Measurements from ENCODE around the gene MFAP2. TPM values are rescaled to one million over a fixed set of nuclear protein-coding genes. Genes with fewer than 3 reads are reported as not detected.
A peak's percentile ranks its signal among the peaks of the same experiment; 100 is the strongest.

MFAP2 gene
- total RNA-seq, 4 donors from 2014 or later = 1.1 to 5.6 (median 3.5) TPM; not detected in 1

- 0 to 3% methylated on average over 2 to 16 of the region's 94 CpGs for WGBS, 2 donors (ENCODE audit: low coverage in 1 of 2)
- Histone ChIP-seq H3K27me3 (no peaks in the 10 kb centered on the region), H3K4me1 (peaks cover 13 to 26% (median 23%) of the 10 kb centered on the region in 4 donors), H3K9me3 (no peaks in the 10 kb centered on the region), H3K27ac (peak within 1 kb of the TSS; percentile 49 to 78 (median 66)), H3K4me3 (peak within 1 kb of the TSS; percentile 78 to 94 (median 88)), H3K36me3 (no peaks in the 10 kb centered on the region)
- peak in 2 of 3 donors; percentile 46 to 61 for TF ChIP-seq POLR2AphosphoS5 (IDR thresholded peaks at IDR 0.05)
- no peak for TF ChIP-seq EP300 (IDR thresholded peaks at IDR 0.05; ENCODE audit: low read depth)
- in situ Hi-C loops (cut with MboI; ENCODE audit: low pct_ligation_motif_present in 1 of 4, low pct_unique_long_range_greater_than_20kb in 1 of 4, low sequenced_read_pairs in 3 of 4) (no loop called here), intact Hi-C loops (cut with DNase I; ENCODE audit: low total_unique reads) (no loop called here)
- DNase-seq = peak; percentile 87
Observed at GRCh38 chr1:17011439-17012307, 31.3 kb upstream of the MFAP2 start, which contains the start of gene ATP13A2. Gene ATP13A2, minus strand, starts transcription at chr1:17011928. Its CDS starts 190 bp downstream, at chr1:17011738.

GRCh38 chr1:17011092-17011438 lies 30.6 kb upstream of the MFAP2 start:
- in situ Hi-C loops (cut with MboI; ENCODE audit: low pct_ligation_motif_present in 1 of 4, low pct_unique_long_range_greater_than_20kb in 1 of 4, low sequenced_read_pairs in 3 of 4) = no loop called here
- 0% methylated on average over 7 of the region's 15 CpGs; no CpG with 5 or more reads in 1 of the 2 donors for WGBS, 2 donors (ENCODE audit: low coverage in 1 of 2)
- DNase-seq = no peak

GRCh38 chr1:17009706-17010105 lies 29.3 kb upstream of the MFAP2 start:
- in situ Hi-C loops (cut with MboI; ENCODE audit: low pct_ligation_motif_present in 1 of 4, low pct_unique_long_range_greater_than_20kb in 1 of 4, low sequenced_read_pairs in 3 of 4) (no loop called here), intact Hi-C loops (cut with DNase I; ENCODE audit: low total_unique reads) (no loop called here)
- Histone ChIP-seq H3K4me3 (no peak overlapping the region), H3K27me3 (no peaks in the 10 kb centered on the region), H3K36me3 (no peaks in the 10 kb centered on the region), H3K4me1 (peaks cover 13 to 26% (median 23%) of the 10 kb centered on the region in 4 donors), H3K27ac (peak overlapping the region in 1 of 4 donors; percentile 67), H3K9me3 (no peaks in the 10 kb centered on the region)
- 49% methylated on average over 4 of the region's 4 CpGs; no CpG with 5 or more reads in 1 of the 2 donors for WGBS, 2 donors (ENCODE audit: low coverage in 1 of 2)
- DNase-seq = peak; percentile 46
- TF ChIP-seq CTCF (IDR thresholded peaks at IDR 0.05) = no peak
- peak in 1 of 3 donors; percentile 17 for TF ChIP-seq POLR2AphosphoS5 (IDR thresholded peaks at IDR 0.05)

More at GRCh38 chr1:17011092-17011438, 30.6 kb upstream of the MFAP2 start:
- Histone ChIP-seq H3K36me3 (no peaks in the 10 kb centered on the region), H3K4me1 (peaks cover 13 to 26% (median 23%) of the 10 kb centered on the region in 4 donors), H3K9me3 (no peaks in the 10 kb centered on the region), H3K27ac (peak overlapping the region; percentile 49 to 78 (median 66)), H3K27me3 (no peaks in the 10 kb centered on the region), H3K4me3 (peak overlapping the region; percentile 78 to 94 (median 88))
- no peak for TF ChIP-seq EP300 (IDR thresholded peaks at IDR 0.05; ENCODE audit: low read depth)
- TF ChIP-seq POLR2AphosphoS5 (IDR thresholded peaks at IDR 0.05) = no peak
- TF ChIP-seq POLR2A (IDR thresholded peaks at IDR 0.05) = no peak
- no peak for TF ChIP-seq CTCF (IDR thresholded peaks at IDR 0.05)
- intact Hi-C loops (cut with DNase I; ENCODE audit: low total_unique reads) = no loop called here

GRCh38 chr1:17008208-17008855 lies 27.9 kb upstream of the MFAP2 start:
- TF ChIP-seq EP300 (IDR thresholded peaks at IDR 0.05; ENCODE audit: low read depth) (no peak), POLR2A (IDR thresholded peaks at IDR 0.05) (no peak), POLR2AphosphoS5 (IDR thresholded peaks at IDR 0.05) (no peak), CTCF (IDR thresholded peaks at IDR 0.05) (no peak)
- H3K9me3 ChIP-seq = no peaks in the 10 kb centered on the region
- H3K36me3 ChIP-seq = no peaks in the 10 kb centered on the region
- no peaks in the 10 kb centered on the region for H3K27me3 ChIP-seq
- intact Hi-C loops (cut with DNase I; ENCODE audit: low total_unique reads) (no loop called here), in situ Hi-C loops (cut with MboI; ENCODE audit: low pct_ligation_motif_present in 1 of 4, low pct_unique_long_range_greater_than_20kb in 1 of 4, low sequenced_read_pairs in 3 of 4) (no loop called here)
- H3K4me3 ChIP-seq = no peak overlapping the region
- H3K27ac ChIP-seq = no peak overlapping the region
- no peak for DNase-seq
- peaks cover 13 to 26% (median 23%) of the 10 kb centered on the region in 4 donors for H3K4me1 ChIP-seq
- WGBS, 2 donors (ENCODE audit: low coverage in 1 of 2) = 87 to 91% methylated on average over 5 to 15 of the region's 15 CpGs
